Ishikawa (cell line): Measurements from ENCODE around the gene HMCN1.

Experiments used
- CEBPB ChIP-seq: IDR thresholded peaks from 2 replicates; pipeline ENCODE4 v1.6.1; 2012
- EP300 ChIP-seq: IDR thresholded peaks from 2 replicates; pipeline ENCODE4 v1.6.1; 2012; ENCODE audit warnings: borderline replicate concordance
- FOXM1 ChIP-seq: IDR thresholded peaks from 2 replicates; pipeline ENCODE4 v1.6.1; 2012; ENCODE audit warnings: low read depth, borderline replicate concordance
- MAX ChIP-seq: IDR thresholded peaks from 2 replicates; pipeline ENCODE4 v1.6.1; 2012
- NFIC ChIP-seq: IDR thresholded peaks from 2 replicates; pipeline ENCODE4 v1.6.1; 2012
- REST ChIP-seq: IDR thresholded peaks from 2 replicates; pipeline ENCODE4 v1.6.1; 2012; ENCODE audit warnings: low read depth, mild to moderate bottlenecking
- TAF1 ChIP-seq: IDR thresholded peaks from 2 replicates; pipeline ENCODE4 v1.6.1; 2012; ENCODE audit warnings: low read depth, mild to moderate bottlenecking
- YY1 ChIP-seq: IDR thresholded peaks from 2 replicates; pipeline ENCODE4 v1.6.1; 2012; ENCODE audit warnings: low read depth
- ZBTB7A ChIP-seq: IDR thresholded peaks from 2 replicates; pipeline ENCODE4 v1.6.1; 2012; ENCODE audit warnings: low read depth

GRCh38 chr1:185834371-185834905 is 100.2 kb downstream of the HMCN1 start:
- TF ChIP-seq CEBPB (no peak), YY1 (no peak), EP300 (no peak), MAX (no peak), TAF1 (no peak), FOXM1 (no peak), ZBTB7A (no peak), REST (no peak), NFIC (no peak)
